Activated naive CD8-positive, alpha-beta T cell treated with anti-CD3 and anti-CD28 coated beads for 36 hours (primary cell): ENCODE data around the gene UNC45B. TPM values are rescaled to one million over a fixed set of nuclear protein-coding genes. Genes with fewer than 3 reads are reported as not detected.
"Not testable (repeated sequence)": the region's sequence is repeated elsewhere in the genome, so short reads cannot be mapped to it uniquely, and the experiment has no call there.

Experiments used
- DNase-seq: peaks from one replicate; pipeline ENCODE4 v3.0.0; 2021
- H3K27ac Mint-ChIP-seq: one replicate; pipeline ENCODE4 v1.8.0; 2022; ENCODE audit warnings: mild to moderate bottlenecking, moderate library complexity, mixed read lengths
- H3K27me3 Mint-ChIP-seq: one replicate; pipeline ENCODE4 v1.8.0; 2022; ENCODE audit warnings: mild to moderate bottlenecking, mixed read lengths
- H3K36me3 Mint-ChIP-seq: one replicate; pipeline ENCODE4 v1.8.0; 2021; ENCODE audit warnings: mild to moderate bottlenecking, mixed read lengths
- H3K4me1 Mint-ChIP-seq: one replicate; pipeline ENCODE4 v1.8.0; 2021; ENCODE audit warnings: mixed read lengths
- H3K4me3 Mint-ChIP-seq: one replicate; pipeline ENCODE4 v1.8.0; 2022; ENCODE audit warnings: mild to moderate bottlenecking, moderate library complexity, mixed read lengths
- H3K9me3 Mint-ChIP-seq: one replicate; pipeline ENCODE4 v1.8.0; 2022; ENCODE audit warnings: mixed read lengths
- total RNA-seq, 2 experiments: library from RNA; stranded (reverse); gene quantifications; one replicate each; pipeline ENCODE4 v1.2.3, GENCODE V29; 2021

Gene UNC45B, protein sequence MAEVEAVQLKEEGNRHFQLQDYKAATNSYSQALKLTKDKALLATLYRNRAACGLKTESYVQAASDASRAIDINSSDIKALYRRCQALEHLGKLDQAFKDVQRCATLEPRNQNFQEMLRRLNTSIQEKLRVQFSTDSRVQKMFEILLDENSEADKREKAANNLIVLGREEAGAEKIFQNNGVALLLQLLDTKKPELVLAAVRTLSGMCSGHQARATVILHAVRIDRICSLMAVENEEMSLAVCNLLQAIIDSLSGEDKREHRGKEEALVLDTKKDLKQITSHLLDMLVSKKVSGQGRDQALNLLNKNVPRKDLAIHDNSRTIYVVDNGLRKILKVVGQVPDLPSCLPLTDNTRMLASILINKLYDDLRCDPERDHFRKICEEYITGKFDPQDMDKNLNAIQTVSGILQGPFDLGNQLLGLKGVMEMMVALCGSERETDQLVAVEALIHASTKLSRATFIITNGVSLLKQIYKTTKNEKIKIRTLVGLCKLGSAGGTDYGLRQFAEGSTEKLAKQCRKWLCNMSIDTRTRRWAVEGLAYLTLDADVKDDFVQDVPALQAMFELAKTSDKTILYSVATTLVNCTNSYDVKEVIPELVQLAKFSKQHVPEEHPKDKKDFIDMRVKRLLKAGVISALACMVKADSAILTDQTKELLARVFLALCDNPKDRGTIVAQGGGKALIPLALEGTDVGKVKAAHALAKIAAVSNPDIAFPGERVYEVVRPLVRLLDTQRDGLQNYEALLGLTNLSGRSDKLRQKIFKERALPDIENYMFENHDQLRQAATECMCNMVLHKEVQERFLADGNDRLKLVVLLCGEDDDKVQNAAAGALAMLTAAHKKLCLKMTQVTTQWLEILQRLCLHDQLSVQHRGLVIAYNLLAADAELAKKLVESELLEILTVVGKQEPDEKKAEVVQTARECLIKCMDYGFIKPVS
- total RNA-seq: under 1 TPM; 0.06 to 0.10 TPM

DNA sequence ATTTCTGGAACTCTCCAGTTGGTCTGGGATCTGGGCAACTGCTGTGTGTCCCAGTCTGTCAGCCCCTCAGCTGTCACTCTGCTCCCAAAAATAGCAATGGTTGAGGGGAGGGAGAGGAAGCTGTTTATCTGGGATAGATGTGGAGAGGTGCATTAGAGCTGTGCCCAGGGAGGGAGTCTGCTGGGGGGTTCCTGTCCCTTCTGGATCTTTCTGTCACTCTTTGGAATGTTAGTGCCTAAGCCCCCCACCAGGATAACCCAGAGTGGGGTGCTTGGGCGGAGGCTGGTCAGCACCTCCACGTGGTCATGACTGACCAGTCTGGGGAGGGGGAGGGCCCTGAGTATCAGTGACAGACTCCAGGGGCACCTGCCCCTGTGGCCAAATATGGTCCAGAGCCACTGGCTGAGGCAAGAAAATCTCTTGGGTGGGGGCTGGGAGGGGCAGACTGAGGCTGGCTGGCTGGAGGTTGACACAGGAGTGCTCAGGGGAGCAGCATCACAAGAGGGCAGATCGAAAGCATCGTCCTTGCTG lies at the start of gene UNC45B:
Gene UNC45B, plus strand, starts transcription at position 443 of the 531 bp plus-strand sequence. CDS start 447 bp downstream, outside the sequence.
- H3K4me3 Mint-ChIP-seq: no peak within 1 kb of the TSS
- peaks cover 1% of the 10 kb centered on the region for H3K4me1 Mint-ChIP-seq
- no peaks in the 10 kb centered on the region for H3K36me3 Mint-ChIP-seq
- no peaks in the 10 kb centered on the region for H3K27me3 Mint-ChIP-seq
- H3K9me3 Mint-ChIP-seq: no peaks in the 10 kb centered on the region
- DNase-seq: no peak
- peak within 1 kb of the TSS; percentile 17 for H3K27ac Mint-ChIP-seq

DNA sequence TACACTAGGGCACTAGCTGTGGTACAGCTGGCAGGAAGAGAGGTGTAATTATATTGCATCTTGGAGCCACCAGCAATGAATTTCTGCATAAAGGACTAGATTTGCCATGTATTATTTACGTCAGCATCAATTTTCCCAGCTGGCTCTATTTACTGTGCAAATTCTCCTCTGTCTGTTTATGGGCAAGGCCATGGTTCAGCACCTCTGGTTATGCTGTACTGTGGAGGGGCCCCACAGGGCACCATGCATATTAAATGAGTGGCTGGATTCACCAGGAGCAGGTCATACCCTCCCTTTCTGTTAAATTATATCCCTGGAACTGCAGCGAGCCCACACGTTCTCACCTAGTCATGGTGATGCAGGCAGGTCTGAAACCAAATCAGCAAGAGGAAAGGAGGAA lies 47.7 kb upstream of the UNC45B start:
- Mint-ChIP-seq H3K27me3 (no peaks in the 10 kb centered on the region), H3K27ac (no peak overlapping the region), H3K36me3 (peaks cover 8% of the 10 kb centered on the region), H3K9me3 (no peaks in the 10 kb centered on the region), H3K4me3 (no peak overlapping the region), H3K4me1 (no peaks in the 10 kb centered on the region)
- no peak for DNase-seq

DNA sequence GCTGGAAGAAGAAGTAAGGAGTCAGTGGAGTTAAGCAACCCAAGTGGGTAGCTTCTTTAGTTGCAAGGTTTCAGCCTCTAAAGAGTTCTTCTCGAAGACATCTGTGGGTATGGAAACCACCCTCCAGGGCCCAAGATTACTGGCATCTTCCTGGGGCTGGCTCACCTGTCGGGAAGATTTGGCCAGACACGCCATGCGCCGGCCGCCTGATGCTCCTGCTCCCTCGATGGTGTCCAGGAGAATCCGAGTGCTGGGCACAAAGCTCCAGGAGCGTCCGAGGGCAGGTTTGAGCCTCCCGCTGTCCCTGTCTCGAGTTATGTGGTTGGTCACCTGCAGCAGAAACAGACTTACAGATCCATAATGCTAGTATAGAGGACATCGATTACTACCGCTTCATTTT lies 46.6 kb upstream of the UNC45B start:
- no peak overlapping the region for H3K27ac Mint-ChIP-seq
- H3K9me3 Mint-ChIP-seq: no peaks in the 10 kb centered on the region
- H3K27me3 Mint-ChIP-seq: no peaks in the 10 kb centered on the region
- H3K36me3 Mint-ChIP-seq: peaks cover 13% of the 10 kb centered on the region
- H3K4me1 Mint-ChIP-seq: no peaks in the 10 kb centered on the region
- DNase-seq: no peak
- no peak overlapping the region for H3K4me3 Mint-ChIP-seq

DNA sequence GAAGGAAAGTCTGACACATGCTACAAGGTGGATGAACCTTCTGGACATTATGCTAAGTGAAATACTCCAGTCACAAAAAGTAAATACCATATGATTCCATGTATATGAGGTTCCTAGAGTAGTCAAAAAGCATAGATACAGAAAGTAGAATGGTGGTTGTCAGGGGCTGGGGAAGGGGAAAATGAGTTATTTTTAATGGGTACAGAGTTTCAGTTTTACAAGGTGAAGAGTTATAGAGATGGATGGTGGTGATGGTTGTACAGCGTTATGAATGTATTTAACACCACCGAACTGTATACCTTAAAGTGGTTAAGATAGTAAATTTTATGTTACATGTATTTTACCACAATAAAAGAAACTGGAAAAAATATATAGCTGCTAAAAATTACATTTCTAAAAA lies 45.9 kb upstream of the UNC45B start:
- Mint-ChIP-seq H3K4me1 (no peaks in the 10 kb centered on the region), H3K27ac (peak overlapping the region; percentile 5), H3K9me3 (no peaks in the 10 kb centered on the region), H3K36me3 (peaks cover 20% of the 10 kb centered on the region), H3K27me3 (no peaks in the 10 kb centered on the region), H3K4me3 (no peak overlapping the region)
- DNase-seq: no peak

DNA sequence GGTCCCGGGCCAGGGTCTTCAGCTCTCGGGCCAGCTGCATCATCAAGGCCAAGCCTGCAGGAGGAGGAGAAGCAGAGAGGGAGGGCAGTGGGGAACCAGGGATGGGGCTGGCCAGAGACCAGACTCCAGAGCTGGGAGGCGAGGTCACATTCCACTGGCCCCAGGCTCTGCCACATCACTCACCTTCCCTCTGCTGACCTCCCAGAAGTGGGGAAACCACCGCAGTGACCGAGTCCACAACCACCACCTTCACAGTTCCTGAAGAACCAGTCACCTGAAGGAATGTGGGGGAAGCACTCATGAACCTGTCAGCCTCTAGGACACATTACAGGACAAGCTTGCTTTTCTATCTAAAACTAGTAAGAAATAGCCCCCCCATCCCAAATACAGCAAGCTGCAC lies 44.3 kb upstream of the UNC45B start:
- DNase-seq: no peak
- no peaks in the 10 kb centered on the region for H3K27me3 Mint-ChIP-seq
- H3K9me3 Mint-ChIP-seq: no peaks in the 10 kb centered on the region
- H3K27ac Mint-ChIP-seq: no peak overlapping the region
- peaks cover 23% of the 10 kb centered on the region for H3K36me3 Mint-ChIP-seq
- H3K4me3 Mint-ChIP-seq: no peak overlapping the region
- H3K4me1 Mint-ChIP-seq: no peaks in the 10 kb centered on the region

DNA sequence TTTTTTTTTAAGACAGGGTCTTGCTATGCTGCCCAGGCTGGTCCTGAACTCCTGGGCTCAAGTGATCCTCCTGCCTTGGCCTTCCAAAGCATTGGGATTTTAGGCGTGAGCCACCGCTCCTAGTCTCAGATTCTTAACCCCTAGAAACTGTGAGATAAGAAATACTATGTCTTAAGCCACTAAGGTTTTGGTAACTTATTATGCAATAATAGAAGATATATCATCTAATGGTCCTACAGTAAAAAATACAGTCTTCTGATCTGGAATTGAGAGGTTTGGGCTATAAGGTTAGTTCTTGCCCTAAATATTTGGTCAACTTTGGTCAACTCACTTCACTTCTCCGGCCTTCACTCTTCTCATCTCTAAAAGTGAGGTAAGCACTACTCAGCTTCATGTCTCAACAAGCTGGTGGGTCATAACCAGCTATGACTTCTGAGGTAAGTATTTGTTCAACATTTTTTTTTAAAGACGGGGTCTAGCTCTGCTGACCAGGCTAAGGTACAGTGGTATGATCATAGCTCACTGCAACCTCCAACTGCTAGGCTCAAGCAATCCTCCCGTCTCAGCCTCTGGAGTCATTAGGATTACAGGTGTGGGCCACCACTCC lies 42.7 kb upstream of the UNC45B start:
- peaks cover 26% of the 10 kb centered on the region for H3K36me3 Mint-ChIP-seq
- no peak for DNase-seq
- no peak overlapping the region for H3K27ac Mint-ChIP-seq
- no peaks in the 10 kb centered on the region for H3K9me3 Mint-ChIP-seq
- no peak overlapping the region for H3K4me3 Mint-ChIP-seq
- no peaks in the 10 kb centered on the region for H3K4me1 Mint-ChIP-seq
- no peaks in the 10 kb centered on the region for H3K27me3 Mint-ChIP-seq

DNA sequence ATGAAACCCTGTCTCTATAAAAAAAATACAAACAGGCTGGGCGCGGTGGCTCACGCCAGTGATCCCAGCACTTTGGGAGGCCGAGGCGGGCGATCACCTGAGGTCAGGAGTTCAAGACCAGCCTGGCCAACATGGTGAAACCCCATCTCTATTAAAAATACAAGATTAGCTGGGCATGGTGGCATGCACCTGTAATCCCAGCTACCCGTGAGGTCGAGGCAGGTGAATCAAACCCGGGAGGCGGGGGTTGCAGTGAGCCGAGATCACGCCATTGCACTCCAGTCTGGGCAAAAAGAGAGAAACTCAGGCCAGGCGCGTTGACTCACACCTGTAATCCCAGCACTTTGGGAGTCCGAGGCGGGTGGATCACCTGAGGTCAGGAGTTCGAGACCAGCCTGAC lies 36.8 kb upstream of the UNC45B start:
- H3K27me3 Mint-ChIP-seq, H3K9me3 Mint-ChIP-seq, H3K4me1 Mint-ChIP-seq, DNase-seq, H3K27ac Mint-ChIP-seq, H3K4me3 Mint-ChIP-seq: not testable (repeated sequence)
- peaks cover 18% of the 10 kb centered on the region for H3K36me3 Mint-ChIP-seq

DNA sequence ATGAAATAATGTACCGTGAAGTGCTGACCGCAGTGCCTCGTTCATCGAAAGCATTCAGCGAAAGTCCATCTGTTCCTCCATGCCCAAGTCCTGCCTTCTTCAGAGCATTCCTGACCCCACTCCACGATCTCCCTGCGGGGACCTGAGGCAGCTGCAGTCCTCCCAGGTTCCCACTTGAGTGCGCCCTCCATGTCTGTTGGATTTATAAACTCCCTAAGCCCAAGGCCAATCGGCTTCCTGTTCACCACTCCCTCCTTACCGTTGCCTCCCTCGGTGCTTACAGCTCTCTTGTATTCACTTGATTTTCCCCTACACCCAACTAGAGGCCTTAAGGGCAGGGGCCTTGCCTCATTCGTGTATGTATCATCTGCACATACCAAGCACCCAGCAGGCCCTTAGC lies 30.8 kb upstream of the UNC45B start:
- no peak for DNase-seq
- Mint-ChIP-seq H3K36me3 (peaks cover 18% of the 10 kb centered on the region), H3K27me3 (peaks cover 3% of the 10 kb centered on the region), H3K27ac (no peak overlapping the region), H3K4me1 (peaks cover 33% of the 10 kb centered on the region), H3K9me3 (no peaks in the 10 kb centered on the region), H3K4me3 (no peak overlapping the region)

DNA sequence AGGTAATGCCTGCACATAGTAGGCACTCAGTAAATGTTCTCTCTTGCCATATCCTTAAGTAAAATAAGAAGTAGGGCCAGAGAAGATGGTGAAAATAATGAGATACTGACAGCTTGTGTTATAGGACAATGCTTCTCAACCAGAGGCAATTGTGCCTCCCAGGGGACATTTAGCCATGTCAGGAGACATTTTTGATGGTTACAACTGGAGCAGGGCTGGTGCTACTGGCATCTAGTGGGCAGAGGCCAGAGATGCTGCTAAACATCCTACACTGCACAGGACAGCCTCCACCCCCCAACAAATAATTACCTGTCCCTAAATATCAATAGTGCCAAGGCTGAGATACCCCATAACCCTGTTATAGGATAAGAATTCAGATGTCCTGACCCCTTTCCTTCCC lies 29.6 kb upstream of the UNC45B start:
- Mint-ChIP-seq H3K4me1 (peaks cover 33% of the 10 kb centered on the region), H3K36me3 (peaks cover 17% of the 10 kb centered on the region), H3K9me3 (no peaks in the 10 kb centered on the region), H3K4me3 (peak overlapping the region; percentile 90), H3K27me3 (peaks cover 3% of the 10 kb centered on the region), H3K27ac (peak overlapping the region; percentile 6)
- peak; percentile 12 for DNase-seq

DNA sequence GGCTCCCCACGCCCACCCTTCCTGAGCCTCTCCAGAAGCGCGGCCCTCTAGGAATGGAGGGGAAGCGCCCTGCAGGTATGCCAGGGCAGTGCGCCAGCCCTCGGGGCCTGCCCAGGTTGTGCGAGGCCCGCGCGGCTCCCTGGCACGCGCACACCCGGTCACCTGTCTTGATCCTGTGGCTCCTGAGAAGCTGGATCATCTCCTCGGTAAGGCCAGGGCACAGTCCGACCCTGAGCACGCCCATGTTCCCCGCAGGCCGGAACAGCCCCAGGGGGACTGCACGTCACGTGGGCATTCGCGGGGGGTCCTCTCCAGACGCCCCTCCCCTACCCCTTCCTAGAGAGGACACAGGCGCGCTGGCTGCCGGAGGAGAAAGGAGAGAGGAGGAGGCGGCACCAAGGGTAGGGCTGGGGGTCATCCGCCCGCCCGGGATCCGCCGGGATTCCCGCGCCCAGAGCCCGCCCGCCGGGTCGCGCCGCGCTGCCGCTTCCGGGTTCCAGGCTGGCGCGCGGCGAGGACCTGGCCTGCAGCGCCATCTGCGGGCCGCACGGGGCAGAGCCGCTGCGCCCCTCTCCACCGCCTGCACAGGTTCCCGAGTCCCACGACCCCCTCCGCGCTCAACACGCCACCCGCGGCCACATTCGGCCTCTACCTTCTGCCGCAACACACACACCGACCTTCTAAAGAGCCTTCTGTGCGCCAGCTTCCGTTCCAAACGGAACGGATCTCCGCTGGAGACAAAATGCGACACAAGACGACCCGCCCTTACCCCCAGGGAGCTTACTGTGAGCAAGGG lies 28.0 kb upstream of the UNC45B start, which contains the start of gene RAD51D:
Gene RAD51D, minus strand, starts transcription at position 491 of the 796 bp plus-strand sequence. Its CDS starts 247 bp downstream, at position 244.
- Mint-ChIP-seq H3K9me3 (no peaks in the 10 kb centered on the region), H3K27me3 (peaks cover 3% of the 10 kb centered on the region), H3K36me3 (peaks cover 17% of the 10 kb centered on the region), H3K27ac (peak within 1 kb of the TSS; percentile 92), H3K4me1 (peaks cover 33% of the 10 kb centered on the region), H3K4me3 (peak within 1 kb of the TSS; percentile 90)
- DNase-seq: peak; percentile 88

DNA sequence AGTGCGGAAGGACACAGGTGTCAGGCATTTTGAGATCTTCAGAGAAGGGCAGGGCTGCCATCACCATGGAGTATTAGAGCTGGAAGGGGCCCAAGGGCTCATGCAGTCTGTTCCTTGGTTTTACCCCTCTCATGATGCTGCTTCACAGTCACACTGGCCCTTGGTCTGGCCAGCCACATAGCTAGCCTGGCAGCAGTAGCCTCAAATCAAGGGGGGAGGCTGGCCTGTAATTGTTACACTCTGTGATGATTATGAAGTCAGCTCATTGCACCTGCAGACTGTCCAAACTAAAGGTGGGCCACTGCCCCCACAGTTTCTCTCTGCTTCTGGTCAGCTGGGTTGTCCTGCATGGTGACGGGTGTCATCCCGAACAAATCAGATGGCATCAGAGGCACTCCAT lies 26.3 kb upstream of the UNC45B start, which contains the start of gene FNDC8:
Gene FNDC8, plus strand, starts transcription at position 301 of the 400 bp plus-strand sequence. Its CDS starts 79 bp downstream, at position 380.
- no peaks in the 10 kb centered on the region for H3K9me3 Mint-ChIP-seq
- H3K36me3 Mint-ChIP-seq: peaks cover 15% of the 10 kb centered on the region
- peaks cover 3% of the 10 kb centered on the region for H3K27me3 Mint-ChIP-seq
- H3K4me3 Mint-ChIP-seq: no peak within 1 kb of the TSS
- no peak for DNase-seq
- peaks cover 26% of the 10 kb centered on the region for H3K4me1 Mint-ChIP-seq
- H3K27ac Mint-ChIP-seq: no peak within 1 kb of the TSS

DNA sequence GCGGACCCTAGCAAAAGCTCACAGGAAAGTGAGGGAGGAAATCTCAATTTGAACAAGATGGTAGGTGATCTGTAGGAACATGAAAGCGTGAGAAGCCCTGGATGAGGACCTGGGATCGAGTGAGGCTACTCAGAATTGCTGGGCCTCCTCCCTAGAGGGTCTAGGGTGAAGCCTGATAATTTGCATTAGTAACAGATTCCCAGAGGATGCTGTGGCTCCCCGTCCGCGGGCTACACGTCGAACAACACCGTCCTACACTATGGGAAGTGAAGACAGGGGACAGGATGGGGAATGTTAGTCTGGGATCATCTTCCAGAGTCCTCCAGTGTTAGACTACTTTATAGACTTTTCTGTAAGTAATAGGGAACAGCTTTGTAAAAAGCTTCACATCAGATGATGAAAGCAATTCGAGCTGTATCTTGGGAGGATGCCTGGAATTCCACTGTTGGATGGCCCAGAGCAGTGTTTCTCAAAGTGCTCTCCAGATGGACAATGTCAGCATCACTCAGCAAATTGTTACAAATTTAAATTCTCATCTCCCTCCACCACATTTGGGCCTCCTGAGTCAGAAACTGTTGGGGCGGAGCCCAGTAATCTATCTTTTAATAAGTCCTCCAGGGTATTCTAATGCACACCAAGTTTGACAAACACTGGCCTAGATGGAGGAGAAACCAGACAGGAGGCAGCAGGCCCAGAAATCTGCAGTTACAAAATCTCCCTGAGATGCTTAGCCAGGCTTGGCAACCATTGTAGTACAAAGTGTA lies 19.7 kb upstream of the UNC45B start:
- DNase-seq: no peak
- Mint-ChIP-seq H3K9me3 (no peaks in the 10 kb centered on the region), H3K27ac (peak overlapping the region; percentile 38), H3K4me3 (no peak overlapping the region), H3K4me1 (peaks cover 7% of the 10 kb centered on the region), H3K36me3 (peaks cover 7% of the 10 kb centered on the region), H3K27me3 (no peaks in the 10 kb centered on the region)

DNA sequence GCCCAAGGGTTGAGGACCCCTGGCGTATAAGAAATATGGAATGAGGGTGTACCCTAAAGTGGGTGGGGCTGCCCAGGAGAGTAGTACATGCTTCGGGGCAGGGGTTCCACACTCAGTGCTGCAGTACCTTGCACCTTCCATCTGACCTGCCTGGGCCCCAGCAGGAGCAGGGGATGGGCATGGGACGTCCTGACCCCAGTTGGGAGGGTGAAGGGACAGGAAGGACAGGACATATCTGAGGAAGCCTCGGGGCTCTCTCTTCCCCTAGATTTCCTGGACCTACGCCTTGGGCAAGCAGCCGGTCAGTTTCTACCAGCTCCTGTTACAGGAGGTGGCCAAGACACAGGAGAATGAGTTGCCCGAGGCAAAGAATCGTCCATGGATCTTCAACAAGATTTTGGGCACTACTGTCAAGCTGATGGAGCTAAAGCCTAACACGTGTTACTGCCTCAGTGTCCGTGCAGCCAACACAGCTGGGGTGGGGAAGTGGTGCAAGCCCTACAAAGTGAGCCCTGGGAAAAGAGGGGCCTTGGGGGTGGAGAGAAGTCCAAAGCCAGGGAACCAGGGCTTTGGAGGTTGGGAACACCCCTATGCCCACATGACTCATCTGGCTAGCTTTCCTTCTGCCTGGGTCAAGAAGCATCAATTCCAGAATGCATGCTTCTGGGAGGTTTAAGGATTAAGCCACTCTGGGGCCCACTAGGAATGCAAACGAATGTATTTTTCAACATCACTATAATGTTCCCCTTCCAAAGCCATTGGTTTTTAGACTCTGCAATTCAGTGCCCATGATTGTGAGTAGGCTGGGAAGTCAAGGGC lies 18.3 kb upstream of the UNC45B start:
- no peak overlapping the region for H3K4me3 Mint-ChIP-seq
- H3K4me1 Mint-ChIP-seq: peaks cover 7% of the 10 kb centered on the region
- DNase-seq: no peak
- H3K27ac Mint-ChIP-seq: no peak overlapping the region
- no peaks in the 10 kb centered on the region for H3K27me3 Mint-ChIP-seq
- peaks cover 8% of the 10 kb centered on the region for H3K36me3 Mint-ChIP-seq
- H3K9me3 Mint-ChIP-seq: no peaks in the 10 kb centered on the region
